Measurements from ENCODE around the gene HCRT. TPM values are rescaled to one million over a fixed set of nuclear protein-coding genes. Genes with fewer than 3 reads are reported as not detected.
"Not testable (repeated sequence)": the region's sequence is repeated elsewhere in the genome, so short reads cannot be mapped to it uniquely, and the experiment has no call there.

HCRT gene
- total RNA-seq, 1 donor from 2014 or later: not detected

GRCh38 chr17:42159796-42160530, 25.3 kb downstream of the HCRT start:
- no peaks in the 10 kb centered on the region for H3K27me3 Mint-ChIP-seq
- H3K4me3 Mint-ChIP-seq: no peak overlapping the region
- no peak for DNase-seq
- peak overlapping the region; percentile 25 for H3K27ac Mint-ChIP-seq
- H3K9me3 Mint-ChIP-seq: no peaks in the 10 kb centered on the region
- intact Hi-C loops (cut with micrococcal nuclease): no loop called here
- peaks cover under 1% of the 10 kb centered on the region for H3K36me3 Mint-ChIP-seq (ENCODE audit: low read depth)
- peaks cover 12% of the 10 kb centered on the region for H3K4me1 Mint-ChIP-seq

DNA sequence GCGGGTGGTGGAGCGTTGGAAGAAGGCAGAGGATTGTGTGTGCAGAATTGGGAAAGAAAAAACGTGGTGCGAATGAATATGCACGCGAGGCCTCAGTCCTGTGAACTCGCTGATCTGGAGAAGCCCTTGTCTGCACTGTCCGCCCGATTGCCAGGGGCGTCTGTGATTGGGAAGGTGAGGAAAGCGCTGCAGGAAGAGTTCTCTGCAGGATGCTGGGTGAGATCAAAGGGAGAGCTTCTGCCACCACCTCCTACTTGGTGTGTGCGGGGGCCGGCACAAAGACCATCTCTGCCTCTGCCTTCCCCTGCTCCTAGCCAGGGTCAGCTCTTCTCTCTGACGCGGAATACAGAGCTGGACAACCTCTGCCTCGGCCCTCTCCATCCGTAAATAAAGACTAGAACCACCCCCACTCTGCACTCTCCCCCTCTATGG, 29.6 kb downstream of the HCRT start:
- H3K9me3 Mint-ChIP-seq: no peaks in the 10 kb centered on the region
- H3K36me3 Mint-ChIP-seq (ENCODE audit: low read depth): peaks cover 11% of the 10 kb centered on the region
- peak overlapping the region; percentile 77 for H3K27ac Mint-ChIP-seq
- H3K4me3 Mint-ChIP-seq: peak overlapping the region; percentile 84
- no peaks in the 10 kb centered on the region for H3K27me3 Mint-ChIP-seq
- peaks cover 32% of the 10 kb centered on the region for H3K4me1 Mint-ChIP-seq
- DNase-seq: no peak
- intact Hi-C loops (cut with micrococcal nuclease): loop anchor here (1.0 to 2.0 kb wide), 7 partner anchors 26 to 236 kb away; partner anchors contain the start of genes CNP, DHX58, DNAJC7 and GHDC

GRCh38 chr17:42153919-42154742, 31.1 kb downstream of the HCRT start:
- peaks cover 32% of the 10 kb centered on the region for H3K4me1 Mint-ChIP-seq
- peak overlapping the region; percentile 84 for H3K4me3 Mint-ChIP-seq
- H3K9me3 Mint-ChIP-seq: no peaks in the 10 kb centered on the region
- peak overlapping the region; percentile 57 for H3K27ac Mint-ChIP-seq
- peaks cover 11% of the 10 kb centered on the region for H3K36me3 Mint-ChIP-seq (ENCODE audit: low read depth)
- H3K27me3 Mint-ChIP-seq: no peaks in the 10 kb centered on the region
- DNase-seq: peak; percentile 69
- intact Hi-C loops (cut with micrococcal nuclease): loop anchor here (2.0 kb wide), 2 partner anchors 41 to 137 kb away; partner anchors contain the start of genes DHX58 and DNAJC7

GRCh38 chr17:42146911-42147607, 38.2 kb downstream of the HCRT start:
- Mint-ChIP-seq H3K36me3 (ENCODE audit: low read depth) (peaks cover 31% of the 10 kb centered on the region), H3K4me1 (peaks cover 18% of the 10 kb centered on the region), H3K27me3 (no peaks in the 10 kb centered on the region), H3K4me3 (no peak overlapping the region), H3K27ac (no peak overlapping the region), H3K9me3 (no peaks in the 10 kb centered on the region)
- intact Hi-C loops (cut with micrococcal nuclease): no loop called here
- DNase-seq: no peak

DNA sequence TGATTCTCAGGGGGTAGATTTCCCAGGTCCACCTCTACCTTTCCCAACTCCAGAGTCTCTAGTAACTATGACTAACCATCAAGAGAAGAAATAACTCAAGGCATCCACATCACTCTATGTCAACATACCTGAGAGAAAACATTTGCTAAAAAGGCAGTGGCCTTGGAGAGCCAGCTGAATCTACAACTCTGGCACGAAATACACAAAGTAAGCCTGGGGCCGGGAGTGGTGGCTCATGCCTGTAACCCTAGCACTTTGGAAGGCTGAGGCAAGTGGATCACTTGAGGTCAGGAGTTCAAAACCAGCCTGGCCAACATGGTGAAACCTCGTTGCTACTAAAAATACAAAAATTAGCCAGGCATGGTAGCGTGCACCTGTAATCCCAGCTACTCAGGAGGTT, 42.1 kb downstream of the HCRT start:
- H3K4me3 Mint-ChIP-seq; H3K9me3 Mint-ChIP-seq; DNase-seq; intact Hi-C loops (cut with micrococcal nuclease); H3K27me3 Mint-ChIP-seq: not testable (repeated sequence)
- Mint-ChIP-seq H3K36me3 (ENCODE audit: low read depth) (peaks cover 31% of the 10 kb centered on the region), H3K27ac (peak overlapping the region; percentile 3), H3K4me1 (peaks cover 17% of the 10 kb centered on the region)

DNA sequence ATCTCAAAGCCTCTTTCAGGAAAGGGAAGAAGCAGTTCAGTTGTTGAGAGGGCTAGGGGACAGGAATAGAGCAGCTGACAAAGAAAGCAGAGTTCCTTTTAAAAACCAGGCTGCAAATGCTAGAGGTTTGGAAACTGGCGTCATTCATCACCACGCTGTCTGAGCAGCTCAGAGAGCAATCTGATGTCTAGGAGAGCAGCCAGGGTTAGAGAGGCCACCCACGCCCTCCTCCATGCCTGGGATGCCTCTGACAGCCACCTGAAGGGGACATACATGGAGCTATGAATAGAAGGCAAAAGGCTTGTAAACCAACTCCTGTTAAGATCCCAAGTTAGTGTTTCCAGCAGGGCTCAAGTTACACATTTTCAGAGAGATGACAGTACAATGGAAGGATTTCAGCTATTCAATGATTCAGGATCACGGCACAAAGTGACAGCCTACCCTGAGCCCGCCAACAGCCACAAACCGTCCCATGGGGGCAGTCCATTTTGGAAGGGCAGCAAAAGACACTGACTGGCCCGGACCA, 42.8 kb downstream of the HCRT start:
- peaks cover 17% of the 10 kb centered on the region for H3K4me1 Mint-ChIP-seq
- intact Hi-C loops (cut with micrococcal nuclease): no loop called here
- no peak overlapping the region for H3K27ac Mint-ChIP-seq
- no peaks in the 10 kb centered on the region for H3K9me3 Mint-ChIP-seq
- peaks cover 29% of the 10 kb centered on the region for H3K36me3 Mint-ChIP-seq (ENCODE audit: low read depth)
- no peak overlapping the region for H3K4me3 Mint-ChIP-seq
- H3K27me3 Mint-ChIP-seq: no peaks in the 10 kb centered on the region
- DNase-seq: no peak

DNA sequence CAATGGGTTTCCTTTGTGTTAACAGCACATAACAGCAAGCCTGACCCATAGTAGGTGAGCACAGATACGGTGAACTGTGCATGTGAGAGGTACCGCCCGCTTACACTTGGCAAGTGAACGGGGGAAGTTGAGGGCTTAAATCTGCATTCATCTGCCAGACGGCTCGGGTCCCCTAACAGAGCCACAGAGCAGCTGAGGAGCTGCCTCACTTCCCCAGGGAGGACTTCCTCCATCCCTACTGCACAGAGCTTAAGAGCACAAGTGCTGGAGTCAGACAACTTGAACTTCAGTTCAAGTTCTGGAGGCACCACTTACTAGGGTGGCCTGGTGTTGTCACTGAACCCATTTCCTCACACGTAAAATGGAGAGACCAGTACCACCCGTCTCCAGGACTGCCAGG, 43.9 kb downstream of the HCRT start:
- peaks cover 29% of the 10 kb centered on the region for H3K36me3 Mint-ChIP-seq (ENCODE audit: low read depth)
- no peaks in the 10 kb centered on the region for H3K9me3 Mint-ChIP-seq
- DNase-seq: no peak
- no peaks in the 10 kb centered on the region for H3K27me3 Mint-ChIP-seq
- no peak overlapping the region for H3K27ac Mint-ChIP-seq
- intact Hi-C loops (cut with micrococcal nuclease): no loop called here
- H3K4me3 Mint-ChIP-seq: no peak overlapping the region
- peaks cover 17% of the 10 kb centered on the region for H3K4me1 Mint-ChIP-seq

- H3K4me3 Mint-ChIP-seq; H3K27me3 Mint-ChIP-seq; DNase-seq; intact Hi-C loops (cut with micrococcal nuclease); H3K9me3 Mint-ChIP-seq; H3K27ac Mint-ChIP-seq: not testable (repeated sequence)
- peaks cover 24% of the 10 kb centered on the region for H3K4me1 Mint-ChIP-seq
- peaks cover 27% of the 10 kb centered on the region for H3K36me3 Mint-ChIP-seq (ENCODE audit: low read depth)
These were observed 44.6 kb downstream of the HCRT start for GRCh38 chr17:42140690-42141089.

DNA sequence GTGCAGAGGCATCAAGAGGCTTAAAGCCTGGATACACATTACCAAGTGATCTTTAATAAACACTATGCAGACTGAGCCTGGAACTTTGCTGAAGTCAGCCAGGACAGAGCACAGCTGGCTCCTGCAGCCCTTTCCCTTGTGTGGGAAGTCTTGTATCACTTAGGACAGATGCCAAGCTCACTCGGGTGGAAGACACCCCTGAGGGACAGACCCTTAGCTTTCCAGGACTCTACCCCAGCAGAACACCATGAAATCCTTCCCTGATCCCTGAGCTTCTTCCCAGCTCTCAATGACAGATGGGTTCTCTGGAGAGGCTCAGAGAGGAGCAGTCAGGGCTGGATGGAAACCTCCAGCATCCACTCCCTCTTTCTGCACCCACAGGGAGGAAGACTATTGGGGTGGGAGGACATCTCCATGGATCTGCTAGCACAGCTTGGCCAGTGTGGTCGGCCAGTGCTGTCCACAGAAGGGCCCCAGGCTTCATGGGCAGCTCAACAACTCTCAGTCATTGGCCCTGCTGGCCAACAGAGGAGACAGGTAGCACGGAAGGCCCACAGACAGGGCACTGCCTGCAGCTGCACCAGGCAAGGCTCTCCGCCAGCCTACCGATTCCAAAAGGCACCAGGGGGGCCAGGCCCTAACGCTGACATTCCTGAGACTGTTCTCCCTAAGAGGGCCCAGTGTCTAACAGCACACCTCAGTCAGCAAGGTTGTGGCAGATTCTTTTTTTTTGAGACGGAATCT, 46.3 kb downstream of the HCRT start:
- H3K27ac Mint-ChIP-seq: no peak overlapping the region
- H3K4me3 Mint-ChIP-seq: no peak overlapping the region
- intact Hi-C loops (cut with micrococcal nuclease): no loop called here
- DNase-seq: no peak
- peaks cover 30% of the 10 kb centered on the region for H3K36me3 Mint-ChIP-seq (ENCODE audit: low read depth)
- no peaks in the 10 kb centered on the region for H3K27me3 Mint-ChIP-seq
- peaks cover 34% of the 10 kb centered on the region for H3K4me1 Mint-ChIP-seq
- H3K9me3 Mint-ChIP-seq: no peaks in the 10 kb centered on the region

DNA sequence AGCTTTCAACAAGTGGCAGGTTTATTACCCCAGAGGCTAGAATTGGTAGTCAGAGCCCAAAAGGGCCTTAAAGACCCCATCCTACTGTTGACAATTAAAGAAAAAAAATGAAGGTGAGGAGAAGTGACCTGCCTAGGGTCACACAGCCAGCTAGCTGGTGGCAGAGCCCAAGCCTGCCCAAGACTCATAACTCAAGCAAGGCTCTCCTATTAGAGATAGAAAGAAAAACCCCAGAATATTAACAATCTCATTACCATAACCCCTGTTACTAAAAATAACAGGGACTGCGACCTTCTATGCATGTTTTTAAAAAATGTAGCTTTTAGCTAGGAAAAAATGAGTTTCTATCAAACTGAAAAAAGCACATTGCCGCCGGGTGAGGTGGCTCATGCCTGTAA, 48.6 kb downstream of the HCRT start:
- Mint-ChIP-seq H3K27me3 (no peaks in the 10 kb centered on the region), H3K9me3 (no peaks in the 10 kb centered on the region), H3K27ac (peak overlapping the region; percentile 57), H3K4me3 (no peak overlapping the region), H3K36me3 (ENCODE audit: low read depth) (peaks cover 21% of the 10 kb centered on the region), H3K4me1 (peaks cover 45% of the 10 kb centered on the region)
- intact Hi-C loops (cut with micrococcal nuclease): no loop called here
- no peak for DNase-seq

GRCh38 chr17:42135664-42136653, 49.3 kb downstream of the HCRT start:
- Mint-ChIP-seq H3K27me3 (no peaks in the 10 kb centered on the region), H3K27ac (peak overlapping the region; percentile 78)

DNA sequence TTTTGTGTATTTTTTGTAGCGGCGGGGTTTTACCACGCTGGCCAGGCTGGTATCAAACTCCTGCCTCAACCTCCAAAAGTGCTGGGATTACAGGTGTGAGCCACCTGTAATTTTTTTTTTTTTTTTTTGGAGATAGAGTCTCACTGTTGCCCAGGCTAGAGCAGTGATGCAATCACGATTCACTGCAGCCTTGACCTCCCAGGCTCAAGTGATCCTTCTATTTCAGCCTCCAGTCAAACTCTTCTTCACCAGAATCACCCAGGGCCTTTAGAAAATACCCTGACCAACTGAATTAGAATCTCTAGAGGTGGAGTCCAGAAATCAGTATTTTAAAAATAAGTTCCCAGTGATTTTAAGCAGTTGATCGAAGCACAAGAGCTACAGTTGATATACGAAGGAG, 50.1 kb downstream of the HCRT start:
- Mint-ChIP-seq H3K4me3 (no peak overlapping the region), H3K4me1 (peaks cover 49% of the 10 kb centered on the region), H3K27ac (no peak overlapping the region), H3K27me3 (no peaks in the 10 kb centered on the region), H3K9me3 (no peaks in the 10 kb centered on the region), H3K36me3 (ENCODE audit: low read depth) (peaks cover 22% of the 10 kb centered on the region)
- intact Hi-C loops (cut with micrococcal nuclease): no loop called here
- DNase-seq: no peak

More at GRCh38 chr17:42135664-42136653, 49.3 kb downstream of the HCRT start:
- no peaks in the 10 kb centered on the region for H3K9me3 Mint-ChIP-seq
- DNase-seq: no peak
- H3K4me1 Mint-ChIP-seq: peaks cover 46% of the 10 kb centered on the region
- intact Hi-C loops (cut with micrococcal nuclease): no loop called here
- H3K4me3 Mint-ChIP-seq: peak overlapping the region; percentile 46
- peaks cover 17% of the 10 kb centered on the region for H3K36me3 Mint-ChIP-seq (ENCODE audit: low read depth)
